Endothelial cell of umbilical vein (primary cell): ENCODE data around the gene ZC2HC1B. TPM values are rescaled to one million over a fixed set of nuclear protein-coding genes. Genes with fewer than 3 reads are reported as not detected.

Experiments used
- BruUV-seq: library from RNA; stranded (reverse); fragments of 400-500 nt; replicated peaks from 2 replicates; lab custom pipeline; 2021; lab: Mats Ljungman, UMichigan
- CTCF ChIA-PET: fragments of 300-600, 350-600 bp; sonication (Branson Sonifier 250); formaldehyde crosslinking; loops from one replicate; lab custom pipeline; 2021; ENCODE audit warnings: antibody characterized with exemption, inconsistent platforms; lab: Charles Lee
- POLR2A ChIA-PET: fragments of 300-600, 350-600 bp; sonication (Branson Sonifier 250); formaldehyde crosslinking; loops from one replicate; lab custom pipeline; 2021; ENCODE audit warnings: antibody characterized with exemption, inconsistent platforms; lab: Charles Lee
- DNase-seq: peaks from one replicate; pipeline ENCODE4 v3.0.0-alpha.2; 2011; ENCODE audit warnings: low read depth, low spot score
- FAIRE-seq: peaks from 2 replicates; lab custom pipeline; 2011; peaks lifted over from hg19 to GRCh38; lab: Jason Lieb, UNC
- H2AFZ ChIP-seq: 2 replicates; pipeline ENCODE4 v1.6.0; 2012; ENCODE audit warnings: low read depth, low read length, control low read depth, inconsistent platforms
- H3K27ac ChIP-seq: 2 replicates; pipeline ENCODE4 v1.5.1; 2011; ENCODE audit warnings: low read depth, mild to moderate bottlenecking, control low read depth, low read length, moderate library complexity; ENCODE audit not compliant: insufficient read depth
- H3K27me3 ChIP-seq, 2 experiments: 2 replicates each; pipeline versions ENCODE4 v1.6.0 to v1.6.1; 2011; ENCODE audit warnings: low read length in 2 of 2, mixed read lengths in 1 of 2; ENCODE audit not compliant: control insufficient read depth in 2 of 2, insufficient read depth in 2 of 2
- H3K36me3 ChIP-seq, 2 experiments: 2 replicates in 1 of 2; 3 replicates in 1 of 2; pipeline ENCODE4 v1.5.1; 2011; ENCODE audit warnings: low read length in 2 of 2, mild to moderate bottlenecking in 1 of 2, moderate library complexity in 1 of 2; ENCODE audit not compliant: control insufficient read depth in 2 of 2, insufficient read depth in 2 of 2; ENCODE audit errors: extremely low read depth in 1 of 2
- H3K4me1 ChIP-seq: 3 replicates; pipeline ENCODE4 v1.5.1; 2011; ENCODE audit warnings: mild to moderate bottlenecking, low read length; ENCODE audit not compliant: control insufficient read depth, insufficient read depth; ENCODE audit errors: extremely low read depth
- H3K4me2 ChIP-seq: 2 replicates; pipeline ENCODE4 v1.6.1; 2011; ENCODE audit warnings: low read length, control low read depth, mixed read lengths; ENCODE audit not compliant: insufficient read depth
- H3K4me3 ChIP-seq, 3 experiments: fragments of 200-600 bp in 1 of 3; sonication (generic), shearing (Covaris generic) in 1 of 3; replicated peaks in 1 of 3; 2 replicates each; pipeline ENCODE4 v1.5.1; 2011 to 2016; ENCODE audit warnings: control low read depth in 3 of 3, low read length in 3 of 3, mild to moderate bottlenecking in 2 of 3, inconsistent platforms in 1 of 3, low read depth in 1 of 3, moderate library complexity in 1 of 3; ENCODE audit not compliant: insufficient read depth in 1 of 3
- H3K79me2 ChIP-seq: 2 replicates; pipeline ENCODE4 v1.6.0; 2012; ENCODE audit warnings: low read length, inconsistent platforms; ENCODE audit not compliant: control insufficient read depth, insufficient read depth
- H3K9ac ChIP-seq: replicated peaks from 2 replicates; pipeline ENCODE3; 2011; ENCODE audit warnings: low read length, control low read depth; ENCODE audit not compliant: insufficient read depth; ENCODE audit errors: extremely low read depth
- H3K9me1 ChIP-seq: replicated peaks from 3 replicates; pipeline ENCODE4 v1.6.0; 2011; ENCODE audit warnings: mild to moderate bottlenecking, low read length; ENCODE audit not compliant: control insufficient read depth, insufficient read depth; ENCODE audit errors: extremely low read depth
- H3K9me3 ChIP-seq: replicated peaks from 2 replicates; pipeline ENCODE4 v1.5.1; 2012; ENCODE audit warnings: low read length, inconsistent platforms; ENCODE audit not compliant: control insufficient read depth, insufficient read depth
- H4K20me1 ChIP-seq: replicated peaks from 2 replicates; pipeline ENCODE3; 2011; ENCODE audit warnings: mild to moderate bottlenecking, low read length; ENCODE audit not compliant: control insufficient read depth, insufficient read depth; ENCODE audit errors: extremely low read depth
- EZH2 ChIP-seq: IDR thresholded peaks from 2 replicates; pipeline ENCODE4 v1.6.1; 2012; ENCODE audit warnings: borderline replicate concordance, low read depth, mild to moderate bottlenecking, moderate library complexity, low read length, inconsistent platforms; ENCODE audit not compliant: severe bottlenecking
- FOS ChIP-seq: IDR thresholded peaks from 2 replicates; pipeline ENCODE4 v1.6.1; 2011; ENCODE audit warnings: mild to moderate bottlenecking, low read length, moderate library complexity, borderline replicate concordance; ENCODE audit not compliant: insufficient read depth
- GATA2 ChIP-seq: IDR thresholded peaks from 2 replicates; pipeline ENCODE4 v1.7.0; 2011; ENCODE audit warnings: low read depth, mild to moderate bottlenecking, moderate library complexity, mixed read lengths, low read length; ENCODE audit not compliant: insufficient read length, insufficient read depth
- JUN ChIP-seq: IDR thresholded peaks from 2 replicates; pipeline ENCODE4 v1.6.1; 2011; ENCODE audit warnings: borderline replicate concordance, low read depth; ENCODE audit not compliant: insufficient read length, insufficient read depth
- MYC ChIP-seq: IDR thresholded peaks from one replicate; pipeline ENCODE4 v1.6.1; 2011; ENCODE audit warnings: mild to moderate bottlenecking, low read depth, low read length
- POLR2A ChIP-seq: IDR thresholded peaks from 2 replicates; pipeline ENCODE4 v1.6.1; 2012; ENCODE audit warnings: low read depth, mild to moderate bottlenecking, control low read depth, low read length
- POLR2AphosphoS5 ChIP-seq: IDR thresholded peaks from 2 replicates; pipeline ENCODE4 v1.6.1; 2012; ENCODE audit warnings: low read depth, mild to moderate bottlenecking, control low read depth, low read length, moderate library complexity; ENCODE audit not compliant: insufficient read depth
- dilution Hi-C: fragments of 300-500 bp; cut with MboI; formaldehyde crosslinking; loops from one replicate; pipeline ENCODE4 v1.15.0; 2019; ENCODE audit warnings: low sequenced_read_pairs; ENCODE audit not compliant: extremely low pct_ligation_motif_present
- intact Hi-C: fragments of 100-400 bp; cut with micrococcal nuclease; formaldehyde crosslinking; loops from one replicate; pipeline ENCODE4 v1.10.0; 2022
- polyA plus RNA-seq, 4 experiments: library from polyadenylated mRNA; depleted of rRNA in 3 of 4; stranded (reverse) in 3 of 4; unstranded in 1 of 4; fragments of >200 nt; gene quantifications; 2 replicates each; pipeline versions ENCODE4 v1.2.1 to v1.2.3, GENCODE V29; 2011 to 2012; ENCODE audit warnings: missing spikeins in 1 of 4
- total RNA-seq: library from RNA; stranded (reverse); gene quantifications from 2 replicates; pipeline ENCODE4 v1.2.3, GENCODE V29; 2021
- TF ChIP-seq, protein P1 (sequence below), 2 donors: IDR thresholded peaks; 1 replicate in 1 of 2; 2 replicates in 1 of 2; pipeline ENCODE4 v1.5.1; 2011; ENCODE audit warnings: low read length in 2 of 2, mild to moderate bottlenecking in 2 of 2, moderate library complexity in 2 of 2, control low read depth in 1 of 2, inconsistent platforms in 1 of 2, low read depth in 1 of 2; ENCODE audit not compliant: insufficient read depth in 1 of 2; ENCODE audit errors: extremely low read depth in 1 of 2
- TF ChIP-seq, protein P2 (sequence below): IDR thresholded peaks from 2 replicates; pipeline ENCODE4 v1.6.1; 2011; ENCODE audit not compliant: insufficient read depth, insufficient read length

Gene ZC2HC1B
- total and polyA plus RNA-seq, 2 donors (not counting 3 experiments of a cell fraction or from before 2014, with no cell fraction given): not detected

DNA sequence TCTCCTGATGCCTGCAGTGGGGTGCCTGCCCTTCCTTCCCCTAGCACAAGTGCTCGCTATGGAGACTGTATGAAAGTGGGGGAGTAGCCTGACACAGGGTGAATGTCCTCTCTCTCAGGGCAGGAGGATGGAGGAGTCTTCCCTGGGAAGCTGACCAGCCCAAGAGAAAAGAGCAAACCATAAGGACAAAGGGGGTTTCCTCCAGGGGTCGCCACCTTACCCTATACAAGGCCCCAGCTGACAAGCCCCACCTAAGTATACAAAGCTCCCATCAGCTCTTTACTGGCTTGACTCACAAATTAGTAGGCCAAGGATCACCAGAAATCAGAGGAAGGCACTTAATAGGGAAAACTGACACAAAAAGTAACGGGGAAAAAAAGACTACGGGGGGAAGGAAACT, 89.6 kb downstream of the ZC2HC1B start:
- DNase-seq (no peak), FAIRE-seq (no peak)
- no peak overlapping the region for H3K4me2 ChIP-seq
- no peaks in the 10 kb centered on the region for H3K79me2 ChIP-seq
- POLR2A ChIA-PET: no interaction called here
- no peak overlapping the region for H3K9ac ChIP-seq
- no peak overlapping the region for H3K27ac ChIP-seq
- no peaks in the 10 kb centered on the region for H3K9me1 ChIP-seq
- H4K20me1 ChIP-seq: no peaks in the 10 kb centered on the region
- no peaks in the 10 kb centered on the region for H3K4me1 ChIP-seq
- TF ChIP-seq POLR2A (no peak), EZH2 (no peak), JUN (no peak), FOS (no peak), MYC (no peak), POLR2AphosphoS5 (no peak), GATA2 (no peak)
- TF ChIP-seq, protein P1, sequence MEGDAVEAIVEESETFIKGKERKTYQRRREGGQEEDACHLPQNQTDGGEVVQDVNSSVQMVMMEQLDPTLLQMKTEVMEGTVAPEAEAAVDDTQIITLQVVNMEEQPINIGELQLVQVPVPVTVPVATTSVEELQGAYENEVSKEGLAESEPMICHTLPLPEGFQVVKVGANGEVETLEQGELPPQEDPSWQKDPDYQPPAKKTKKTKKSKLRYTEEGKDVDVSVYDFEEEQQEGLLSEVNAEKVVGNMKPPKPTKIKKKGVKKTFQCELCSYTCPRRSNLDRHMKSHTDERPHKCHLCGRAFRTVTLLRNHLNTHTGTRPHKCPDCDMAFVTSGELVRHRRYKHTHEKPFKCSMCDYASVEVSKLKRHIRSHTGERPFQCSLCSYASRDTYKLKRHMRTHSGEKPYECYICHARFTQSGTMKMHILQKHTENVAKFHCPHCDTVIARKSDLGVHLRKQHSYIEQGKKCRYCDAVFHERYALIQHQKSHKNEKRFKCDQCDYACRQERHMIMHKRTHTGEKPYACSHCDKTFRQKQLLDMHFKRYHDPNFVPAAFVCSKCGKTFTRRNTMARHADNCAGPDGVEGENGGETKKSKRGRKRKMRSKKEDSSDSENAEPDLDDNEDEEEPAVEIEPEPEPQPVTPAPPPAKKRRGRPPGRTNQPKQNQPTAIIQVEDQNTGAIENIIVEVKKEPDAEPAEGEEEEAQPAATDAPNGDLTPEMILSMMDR (IDR thresholded peaks at IDR 0.05; ENCODE audit: extremely low read depth in 1 of 2, insufficient read depth in 1 of 2, low read depth in 1 of 2, low read length in 2 of 2): no peak
- TF ChIP-seq, protein P2, sequence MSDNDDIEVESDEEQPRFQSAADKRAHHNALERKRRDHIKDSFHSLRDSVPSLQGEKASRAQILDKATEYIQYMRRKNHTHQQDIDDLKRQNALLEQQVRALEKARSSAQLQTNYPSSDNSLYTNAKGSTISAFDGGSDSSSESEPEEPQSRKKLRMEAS: no peak
- no peaks in the 10 kb centered on the region for H3K36me3 ChIP-seq
- CTCF ChIA-PET: interaction anchor here (1.1 to 1.4 kb wide), 2 partner anchors 9 to 13 kb away, joined by 3 to 4 read pairs; no protein-coding TSS in a partner anchor
- dilution Hi-C loops (no loop called here), intact Hi-C loops (no loop called here)
- no TSS peak for BruUV-seq
- no peaks in the 10 kb centered on the region for H3K9me3 ChIP-seq
- peaks cover 0 to 7% of the 10 kb centered on the region in 2 experiments for H3K27me3 ChIP-seq
- H2AFZ ChIP-seq: no peak overlapping the region
- H3K4me3 ChIP-seq: no peak overlapping the region
